ENCODE measurements around the gene CCNL1.

The CCNL1 gene

GRCh38 chr3:157112536-157112935, 47.4 kb downstream of the CCNL1 start:
- H3F3A ChIP-seq (ENCODE audit: insufficient read depth, low read length): no peaks in the 10 kb centered on the region
- no peaks in the 10 kb centered on the region for H4K20me1 ChIP-seq (ENCODE audit: insufficient read depth, low read length)
- H3K27me3 ChIP-seq (ENCODE audit: insufficient read depth, low read length): no peaks in the 10 kb centered on the region
- H3K9me2 ChIP-seq (ENCODE audit: low read depth, low read length): no peaks in the 10 kb centered on the region
- no peaks in the 10 kb centered on the region for H3K4me1 ChIP-seq (ENCODE audit: insufficient read depth, low read length, severe bottlenecking)
- no peaks in the 10 kb centered on the region for H3K79me2 ChIP-seq (ENCODE audit: insufficient read depth, low read length)
- H3K27ac ChIP-seq (ENCODE audit: low read depth, low read length, poor library complexity, severe bottlenecking): no peak overlapping the region
- no peak overlapping the region for H3K9ac ChIP-seq (ENCODE audit: low read length)
- H3K4me2 ChIP-seq (ENCODE audit: low read length): no peak overlapping the region
- TF ChIP-seq EZH2 (IDR thresholded peaks at IDR 0.05; ENCODE audit: borderline replicate concordance, low read length): no peak
- no peak for TF ChIP-seq CTCF (IDR thresholded peaks at IDR 0.05; ENCODE audit: low read length)
- no peak overlapping the region for H3K4me3 ChIP-seq (ENCODE audit: low read depth, low read length, poor library complexity, severe bottlenecking)
- no peaks in the 10 kb centered on the region for H3K36me3 ChIP-seq (ENCODE audit: insufficient read depth, low read length)
- H2AFZ ChIP-seq (ENCODE audit: low read length): no peak overlapping the region
- no peaks in the 10 kb centered on the region for H3K9me3 ChIP-seq (ENCODE audit: low read length)

- Histone ChIP-seq H3K9me3 (ENCODE audit: low read length) (no peaks in the 10 kb centered on the region), H3K4me2 (ENCODE audit: low read length) (no peak overlapping the region), H3K4me1 (ENCODE audit: insufficient read depth, low read length, severe bottlenecking) (no peaks in the 10 kb centered on the region), H3K9ac (ENCODE audit: low read length) (no peak overlapping the region), H2AFZ (ENCODE audit: low read length) (no peak overlapping the region), H3K36me3 (ENCODE audit: insufficient read depth, low read length) (no peaks in the 10 kb centered on the region), H3F3A (ENCODE audit: insufficient read depth, low read length) (no peaks in the 10 kb centered on the region), H4K20me1 (ENCODE audit: insufficient read depth, low read length) (no peaks in the 10 kb centered on the region), H3K79me2 (ENCODE audit: insufficient read depth, low read length) (no peaks in the 10 kb centered on the region), H3K27ac (ENCODE audit: low read depth, low read length, poor library complexity, severe bottlenecking) (no peak overlapping the region), H3K9me2 (ENCODE audit: low read depth, low read length) (no peaks in the 10 kb centered on the region), H3K4me3 (ENCODE audit: low read depth, low read length, poor library complexity, severe bottlenecking) (no peak overlapping the region), H3K27me3 (ENCODE audit: insufficient read depth, low read length) (no peaks in the 10 kb centered on the region)
- TF ChIP-seq EZH2 (IDR thresholded peaks at IDR 0.05; ENCODE audit: borderline replicate concordance, low read length): no peak
- TF ChIP-seq CTCF (IDR thresholded peaks at IDR 0.05; ENCODE audit: low read length): no peak
These were observed 48.4 kb downstream of the CCNL1 start for GRCh38 chr3:157111518-157111917.

- Histone ChIP-seq H3K9me2 (ENCODE audit: low read depth, low read length) (no peaks in the 10 kb centered on the region), H3K27me3 (ENCODE audit: insufficient read depth, low read length) (no peaks in the 10 kb centered on the region), H3K36me3 (ENCODE audit: insufficient read depth, low read length) (no peaks in the 10 kb centered on the region), H3K9ac (ENCODE audit: low read length) (no peak overlapping the region), H2AFZ (ENCODE audit: low read length) (no peak overlapping the region), H3K27ac (ENCODE audit: low read depth, low read length, poor library complexity, severe bottlenecking) (no peak overlapping the region), H3F3A (ENCODE audit: insufficient read depth, low read length) (no peaks in the 10 kb centered on the region), H4K20me1 (ENCODE audit: insufficient read depth, low read length) (no peaks in the 10 kb centered on the region), H3K4me1 (ENCODE audit: insufficient read depth, low read length, severe bottlenecking) (peaks cover 3% of the 10 kb centered on the region), H3K9me3 (ENCODE audit: low read length) (no peaks in the 10 kb centered on the region), H3K79me2 (ENCODE audit: insufficient read depth, low read length) (no peaks in the 10 kb centered on the region), H3K4me3 (ENCODE audit: low read depth, low read length, poor library complexity, severe bottlenecking) (no peak overlapping the region), H3K4me2 (ENCODE audit: low read length) (no peak overlapping the region)
- TF ChIP-seq CTCF (IDR thresholded peaks at IDR 0.05; ENCODE audit: low read length): no peak
- no peak for TF ChIP-seq EZH2 (IDR thresholded peaks at IDR 0.05; ENCODE audit: borderline replicate concordance, low read length)
These were observed 49.1 kb downstream of the CCNL1 start for GRCh38 chr3:157110761-157111278.
